Lower leg skin (tissue), 3 donors: ENCODE measurements around the gene ENSA.

ENCODE experiments used
- CTCF ChIP-seq, 3 donors: fragments of 450-650 bp; IDR thresholded peaks; one replicate each; pipeline ENCODE4 v1.5.1; 2016; ENCODE audit warnings: antibody characterized with exemption in 3 of 3, mild to moderate bottlenecking in 3 of 3, moderate library complexity in 2 of 3
- POLR2A ChIP-seq, 2 donors: fragments of 450-650 bp; IDR thresholded peaks; one replicate each; pipeline ENCODE4 v1.6.1; 2016 to 2017; ENCODE audit warnings: antibody characterized with exemption in 2 of 2, mild to moderate bottlenecking in 1 of 2, moderate library complexity in 1 of 2

GRCh38 chr1:150674881-150675280 is 45.5 kb upstream of the ENSA start:
- TF ChIP-seq CTCF (IDR thresholded peaks at IDR 0.05), result no peak
- no peak for TF ChIP-seq POLR2A (IDR thresholded peaks at IDR 0.05)
